ENCODE results near the gene DSEL.

Gene DSEL

DNA sequence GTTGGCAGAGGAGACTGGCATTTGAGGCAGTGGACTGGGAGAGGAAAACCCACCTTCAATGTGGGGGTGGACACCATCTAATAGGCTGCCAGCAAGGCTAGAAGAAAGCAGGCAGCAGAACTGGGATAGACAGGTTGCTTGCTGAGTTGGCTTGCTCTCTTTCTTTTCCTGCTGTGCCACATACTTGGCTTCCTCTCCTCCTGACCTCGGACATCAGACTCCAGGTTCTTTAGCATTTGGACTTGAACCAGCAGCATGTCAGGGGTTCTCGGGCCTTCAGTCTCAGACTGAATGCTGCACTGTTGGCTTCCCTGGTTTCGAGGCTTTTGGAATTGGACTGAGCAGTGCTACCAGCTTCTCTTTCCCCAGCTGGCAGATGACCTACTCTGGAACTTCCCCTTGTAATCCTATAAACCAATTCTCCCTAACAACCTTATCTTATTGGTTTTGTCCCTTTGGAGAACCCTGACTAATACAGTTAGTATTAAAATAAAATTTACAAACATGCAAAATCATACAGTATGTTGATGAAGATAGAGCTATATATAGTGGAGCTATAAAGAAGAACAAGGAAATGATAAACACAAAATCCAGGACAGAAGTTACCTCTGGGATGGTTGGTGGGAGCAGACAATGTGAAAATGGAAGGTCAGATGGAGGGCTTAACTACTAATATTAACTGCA, 15.9 kb downstream of the DSEL start:
- no peak for DNase-seq (ENCODE audit: low spot score)

DNA sequence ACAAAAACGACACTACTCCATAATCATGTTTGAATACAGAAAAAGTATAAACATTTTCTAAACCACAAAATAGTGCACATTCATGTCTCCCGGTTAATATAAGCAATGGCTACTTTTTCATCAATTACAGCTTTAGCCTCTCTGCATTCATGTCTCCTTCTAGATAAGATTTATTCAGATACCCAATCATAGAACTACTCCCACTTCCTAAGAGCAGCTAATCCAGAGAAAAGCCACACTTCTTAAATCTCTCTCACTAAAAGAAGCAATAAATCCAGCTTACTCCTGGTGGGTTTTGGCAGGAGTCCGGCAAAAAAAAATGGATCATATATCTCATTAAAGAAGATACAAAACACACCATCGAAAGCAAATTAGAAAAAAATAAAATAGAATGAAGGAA, 20.1 kb downstream of the DSEL start:
- DNase-seq (ENCODE audit: low spot score) = peak; percentile 51

DNA sequence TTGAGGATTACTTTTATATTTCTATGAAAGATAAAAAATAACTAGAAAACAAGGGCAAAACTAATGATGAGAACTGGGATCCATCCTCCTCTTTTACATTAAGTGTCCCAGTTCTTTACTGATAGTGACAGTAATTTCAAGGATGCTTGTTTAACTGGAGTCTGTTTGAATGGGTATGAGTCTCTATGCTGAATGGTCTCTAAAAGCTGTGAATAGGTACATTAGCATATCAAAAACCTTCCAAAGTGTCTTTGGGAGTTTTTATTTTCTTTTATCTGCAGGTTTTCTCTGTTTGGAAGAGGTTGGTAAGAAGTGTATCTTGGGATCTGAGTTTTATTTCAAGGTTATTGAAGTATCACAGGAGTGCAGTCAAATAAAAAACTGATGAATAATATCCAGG, 30.0 kb downstream of the DSEL start:
- no peak for DNase-seq (ENCODE audit: low spot score)

DNA sequence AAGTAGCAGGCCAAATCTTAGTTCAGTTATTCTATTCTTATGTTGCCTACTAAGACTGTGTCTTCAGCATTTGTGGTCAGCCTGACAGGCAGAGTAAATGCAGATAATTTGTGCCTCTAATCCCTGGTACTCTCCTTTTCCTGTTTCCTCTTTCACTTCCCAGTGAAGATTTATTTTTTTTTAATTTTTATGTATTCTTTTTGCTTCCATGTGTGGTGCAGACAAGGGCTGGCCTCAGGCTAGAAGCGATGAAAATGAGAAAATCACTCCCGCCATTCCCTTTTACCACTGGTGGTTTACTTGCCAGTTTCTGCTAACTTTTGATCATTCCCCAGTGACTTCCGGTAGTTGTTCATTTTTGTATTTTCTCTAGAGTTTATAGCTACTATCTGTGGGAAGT, 30.9 kb downstream of the DSEL start:
- no peak for DNase-seq (ENCODE audit: low spot score)

GRCh38 chr18:67484458-67484857, 32.1 kb downstream of the DSEL start:
- no peak for DNase-seq (ENCODE audit: low spot score)

- DNase-seq (ENCODE audit: low spot score) = no peak
These were observed 32.6 kb downstream of the DSEL start for GRCh38 chr18:67483952-67484351.

DNA sequence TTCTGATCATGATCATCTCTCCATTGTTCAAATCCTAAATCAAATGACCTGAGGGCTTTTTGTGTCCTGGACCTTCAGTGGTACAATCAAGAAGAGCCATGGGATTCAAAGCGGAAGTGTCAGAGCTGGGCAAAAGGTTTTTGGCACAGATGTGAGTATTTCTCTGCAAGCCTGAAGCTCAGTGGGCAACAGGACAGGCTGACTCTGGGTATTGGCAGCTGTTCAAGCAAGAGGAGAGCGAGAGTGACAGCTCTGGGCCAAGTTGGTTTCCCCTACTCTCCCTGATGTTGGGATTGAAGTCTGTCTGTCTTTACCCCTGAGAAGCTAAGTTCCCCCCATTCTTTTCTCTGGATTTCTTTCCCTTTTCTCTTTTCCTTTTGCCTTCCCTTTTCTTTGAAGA, 33.3 kb downstream of the DSEL start:
- no peak for DNase-seq (ENCODE audit: low spot score)

- no peak for DNase-seq (ENCODE audit: low spot score)
These were observed 38.3 kb downstream of the DSEL start for GRCh38 chr18:67478249-67478648.

- no peak for DNase-seq (ENCODE audit: low spot score)
These were observed 39.0 kb downstream of the DSEL start for GRCh38 chr18:67477522-67477921.

GRCh38 chr18:67476585-67476984, 39.9 kb downstream of the DSEL start:
- DNase-seq (ENCODE audit: low spot score) = no peak

DNA sequence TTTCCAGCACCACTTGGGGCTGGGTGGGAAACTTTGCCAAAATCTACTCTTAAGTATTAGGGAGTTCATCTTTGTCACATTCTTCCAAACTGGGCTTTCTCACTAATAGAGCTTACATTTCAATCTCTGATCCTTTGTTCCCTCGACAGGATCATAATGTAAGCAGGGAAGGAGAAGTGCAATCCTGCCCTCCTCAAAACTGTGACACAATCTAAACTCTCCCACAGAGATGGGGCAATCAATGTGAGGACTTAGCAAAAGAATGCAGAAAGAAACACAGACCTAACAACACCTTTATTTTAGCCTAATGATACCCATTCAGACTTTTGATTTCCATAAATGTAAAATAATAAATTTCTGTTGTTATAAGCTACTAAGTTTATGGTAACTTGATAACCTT, 40.8 kb downstream of the DSEL start:
- no peak for DNase-seq (ENCODE audit: low spot score)

DNA sequence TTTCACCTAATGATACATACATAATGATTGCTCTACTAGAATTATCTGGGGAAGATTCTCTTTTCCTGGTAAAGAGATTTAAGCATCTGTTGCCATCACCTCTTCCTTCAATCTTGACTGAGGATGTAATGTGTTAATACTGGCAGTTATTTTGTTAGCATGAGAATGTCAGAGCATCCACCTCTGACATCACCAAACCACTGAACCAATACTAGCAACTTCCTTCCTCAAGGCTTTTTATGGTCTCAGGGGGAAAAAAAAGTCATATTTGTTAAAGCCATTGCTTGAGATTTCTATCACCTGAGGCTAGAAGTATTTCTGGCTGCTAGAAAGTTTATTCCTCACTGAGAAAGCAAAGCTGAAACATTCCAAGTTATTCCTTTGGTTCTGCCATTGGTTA, 48.5 kb downstream of the DSEL start:
- DNase-seq (ENCODE audit: low spot score) = no peak

GRCh38 chr18:67467188-67467587, 49.3 kb downstream of the DSEL start:
- DNase-seq (ENCODE audit: low spot score) = no peak

- no peak for DNase-seq (ENCODE audit: low spot score)
These were observed 52.0 kb downstream of the DSEL start for GRCh38 chr18:67464499-67464898.

DNA sequence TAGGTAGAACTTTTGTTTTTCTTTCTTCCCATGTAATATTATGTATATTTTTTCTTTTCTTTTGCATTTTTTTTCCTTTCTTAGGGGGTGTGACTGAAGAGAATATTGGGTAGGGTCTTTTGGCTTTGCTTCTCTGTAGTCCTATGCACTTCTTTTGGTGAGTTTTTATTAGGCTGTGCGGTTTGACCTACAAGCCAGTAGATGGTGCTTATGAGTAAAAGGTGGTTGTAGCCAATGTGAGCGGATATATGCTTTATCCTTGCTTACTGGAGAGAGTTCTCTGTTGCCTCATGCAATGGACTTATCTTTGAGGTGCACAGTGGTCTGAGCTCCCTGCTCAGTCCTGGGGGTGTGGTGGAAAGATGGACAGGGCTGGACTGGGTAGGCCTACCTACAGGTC, 52.7 kb downstream of the DSEL start:
- DNase-seq (ENCODE audit: low spot score) = peak; percentile 45

GRCh38 chr18:67456711-67457110, 59.8 kb downstream of the DSEL start:
- DNase-seq (ENCODE audit: low spot score) = no peak

Data from D341Med (cell line).